A549 (cell line): ENCODE results near the gene TMTC1. TPM values are rescaled to one million over a fixed set of nuclear protein-coding genes. Genes with fewer than 3 reads are reported as not detected.

ENCODE experiments used
- ATAC-seq, 2 experiments: fragments of 200-7000 bp in 1 of 2; fragments of >200 bp in 1 of 2; cut with Nextera tagmentation in 1 of 2; cut with Tn5 transposase in 1 of 2; 3 replicates each; pipeline versions ENCODE4 v1.8.0 to v1.9.1; 2018 to 2020; ENCODE audit warnings: mild to moderate bottlenecking in 1 of 2, moderate library complexity in 1 of 2
- CTCF ChIA-PET: fragments of 300-600 bp; sonication (Branson Sonifier 250); formaldehyde crosslinking; extraction: SDS; loops from one replicate; lab custom pipeline; 2021; ENCODE audit warnings: antibody characterized with exemption, inconsistent platforms; lab: Yijun Ruan, JAX
- POLR2A ChIA-PET: fragments of 350-600 bp; formaldehyde crosslinking; extraction: SDS; loops from one replicate; lab custom pipeline; 2021; ENCODE audit warnings: antibody characterized with exemption, inconsistent platforms; lab: Yijun Ruan, JAX
- DNase-seq, 2 experiments: peaks; one replicate each; pipeline versions ENCODE4 v3.0.0 to v3.0.0-alpha.2; 2011 to 2016; ENCODE audit warnings: low read depth in 1 of 2, low spot score in 1 of 2
- FAIRE-seq: peaks from 2 replicates; lab custom pipeline; 2011; peaks lifted over from hg19 to GRCh38; lab: Jason Lieb, UNC
- H3K27ac ChIP-seq, 2 experiments: fragments of >200 bp; sonication (Bioruptor Twin); formaldehyde crosslinking; 3 replicates each; pipeline ENCODE4 v1.5.1; 2016 to 2017
- H3K4me1 ChIP-seq: fragments of >200 bp; sonication (Bioruptor Twin); formaldehyde crosslinking; 3 replicates; pipeline ENCODE4 v1.6.1; 2016
- H3K4me2 ChIP-seq: fragments of >200 bp; sonication (Bioruptor Twin); formaldehyde crosslinking; 3 replicates; pipeline ENCODE4 v1.6.1; 2016
- H3K4me3 ChIP-seq: fragments of >200 bp; sonication (Bioruptor Twin); formaldehyde crosslinking; 3 replicates; pipeline ENCODE4 v1.5.1; 2016
- H3K9me3 ChIP-seq: fragments of >200 bp; sonication (Bioruptor Twin); formaldehyde crosslinking; 3 replicates; pipeline ENCODE4 v1.6.1; 2016
- CBX2 ChIP-seq: fragments of 200-600 bp; sonication (generic); IDR thresholded peaks from 2 replicates; pipeline ENCODE4 v1.6.1; 2016; ENCODE audit warnings: low read depth, mild to moderate bottlenecking, borderline replicate concordance
- CHD2 ChIP-seq: fragments of 150-350 bp; IDR thresholded peaks from 2 replicates; pipeline ENCODE4 v1.6.1; 2014; ENCODE audit warnings: low read length; ENCODE audit not compliant: partially characterized antibody
- EP300 ChIP-seq, 2 experiments: fragments of >200 bp; sonication (Bioruptor Twin); formaldehyde crosslinking; IDR thresholded peaks; 2 replicates in 1 of 2; 3 replicates in 1 of 2; pipeline ENCODE4 v1.6.1; 2016 to 2017
- HEYL ChIP-seq: fragments of 250-450 bp; sonication (Bioruptor Pico); IDR thresholded peaks from 2 replicates; pipeline ENCODE4 v1.8.0; 2021; ENCODE audit warnings: mild to moderate bottlenecking, moderate library complexity
- HOXA7 ChIP-seq: fragments of 250-450 bp; sonication (Bioruptor Pico); IDR thresholded peaks from 2 replicates; pipeline ENCODE4 v1.5.0; 2020; ENCODE audit warnings: mild to moderate bottlenecking, moderate library complexity
- KDM5A ChIP-seq: fragments of 200-600 bp; sonication (generic); IDR thresholded peaks from 2 replicates; pipeline ENCODE4 v1.6.1; 2016; ENCODE audit warnings: antibody characterized with exemption, mild to moderate bottlenecking
- MAZ ChIP-seq: fragments of 150-350 bp; IDR thresholded peaks from 2 replicates; pipeline ENCODE4 v1.6.1; 2014; ENCODE audit warnings: antibody characterized with exemption, low read depth, low read length, borderline replicate concordance
- NPAS2 ChIP-seq: fragments of 250-450 bp; sonication (Bioruptor Pico); IDR thresholded peaks from 2 replicates; pipeline ENCODE4 v1.8.0; 2022; ENCODE audit warnings: mild to moderate bottlenecking, moderate library complexity, borderline replicate concordance
- NR3C1 ChIP-seq: fragments of >200 bp; sonication (Bioruptor Twin); formaldehyde crosslinking; IDR thresholded peaks from 3 replicates; pipeline ENCODE4 v1.6.1; 2017
- POLR2AphosphoS2 ChIP-seq: conservative IDR thresholded peaks from 2 replicates; pipeline ENCODE4 v1.6.1; 2012; ENCODE audit warnings: low read length, improper control_type of control experiment, inconsistent platforms
- SREBF2 ChIP-seq: fragments of 450-650 bp; IDR thresholded peaks from 2 replicates; pipeline ENCODE4 v1.6.1; 2014; ENCODE audit warnings: mild to moderate bottlenecking, moderate library complexity
- TFCP2L1 ChIP-seq: fragments of 250-450 bp; sonication (Bioruptor Pico); IDR thresholded peaks from 2 replicates; pipeline ENCODE4 v1.5.0; 2021; ENCODE audit warnings: mild to moderate bottlenecking
- WGBS: methylation state at CpG from one replicate; pipeline ENCODE4 v1.1.6; 2017; ENCODE audit errors: missing lambda C conversion rate; 5-methylcytosine and 5-hydroxymethylcytosine counted together
- polyA plus RNA-seq, 4 experiments: library from polyadenylated mRNA; depleted of rRNA in 3 of 4; stranded (reverse); fragments of >200 nt; fragmentation: RNase III in 1 of 4; extraction: RNeasy Plus Mini Kit Qiagen cat#74134 plus additional on column Dnase treatment in 1 of 4; gene quantifications; 2 replicates in 3 of 4; 3 replicates in 1 of 4; pipeline ENCODE4 v1.2.3, GENCODE V29; 2011 to 2017
- TF ChIP-seq, protein P1 (sequence below): IDR thresholded peaks from 2 replicates; pipeline ENCODE4 v1.6.1; 2012; ENCODE audit warnings: low read depth, borderline replicate concordance
- TF ChIP-seq, protein P2 (sequence below): fragments of 250-450 bp; sonication (Bioruptor Pico); IDR thresholded peaks from 2 replicates; pipeline ENCODE4 v1.5.0; 2021; ENCODE audit warnings: mild to moderate bottlenecking, moderate library complexity, borderline replicate concordance
- TF ChIP-seq, protein P3 (sequence below): IDR thresholded peaks from 2 replicates; pipeline ENCODE4 v1.6.1; 2012
- TF ChIP-seq, protein P4 (sequence below): fragments of 450-650 bp; IDR thresholded peaks from 2 replicates; pipeline ENCODE4 v1.6.1; 2014; ENCODE audit warnings: antibody characterized with exemption
- TF ChIP-seq, protein P5 (sequence below): IDR thresholded peaks from 2 replicates; pipeline ENCODE4 v1.6.1; 2012
- TF ChIP-seq, protein P6 (sequence below): fragments of 200-600 bp; sonication (generic); IDR thresholded peaks from 2 replicates; pipeline ENCODE4 v1.6.1; 2016; ENCODE audit warnings: antibody characterized with exemption, mild to moderate bottlenecking, moderate library complexity

Gene TMTC1
- polyA plus RNA-seq, 2 of the 4 experiments (the other 2 are of a cell fraction): 0.28 TPM; not detected in 1

DNA sequence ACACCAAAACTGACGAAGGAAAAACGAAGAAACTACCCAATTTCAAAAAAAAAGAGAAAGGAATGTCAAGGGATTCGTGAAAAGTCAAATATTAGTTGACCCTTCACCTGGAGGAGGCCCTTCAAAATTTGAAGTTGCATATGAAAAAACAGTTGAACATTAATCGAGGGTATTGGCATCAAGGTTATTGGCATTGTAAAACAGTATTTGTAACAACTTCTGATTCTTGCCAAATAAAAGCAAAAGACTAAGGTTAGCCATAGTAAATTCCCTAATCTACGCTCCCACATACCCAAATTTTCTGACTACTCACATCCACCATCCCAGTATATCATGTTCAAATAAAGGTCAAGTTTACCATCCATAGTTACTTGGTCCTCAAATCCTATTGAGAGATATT, 118.6 kb downstream of the TMTC1 start:
- no peak for FAIRE-seq
- no peak overlapping the region for H3K4me3 ChIP-seq
- H3K27ac ChIP-seq: no peak overlapping the region
- WGBS: 9% methylated on average over 5 of the region's 5 CpGs
- H3K9me3 ChIP-seq: no peaks in the 10 kb centered on the region
- TF ChIP-seq, protein P1, sequence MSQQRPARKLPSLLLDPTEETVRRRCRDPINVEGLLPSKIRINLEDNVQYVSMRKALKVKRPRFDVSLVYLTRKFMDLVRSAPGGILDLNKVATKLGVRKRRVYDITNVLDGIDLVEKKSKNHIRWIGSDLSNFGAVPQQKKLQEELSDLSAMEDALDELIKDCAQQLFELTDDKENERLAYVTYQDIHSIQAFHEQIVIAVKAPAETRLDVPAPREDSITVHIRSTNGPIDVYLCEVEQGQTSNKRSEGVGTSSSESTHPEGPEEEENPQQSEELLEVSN: no peak
- ATAC-seq: no peak
- CTCF ChIA-PET: interaction anchor here (1.0 kb wide), 1 partner anchor 10 kb away, joined by 3 read pairs; no protein-coding TSS in a partner anchor
- no peaks in the 10 kb centered on the region for H3K4me1 ChIP-seq
- H3K4me2 ChIP-seq: no peak overlapping the region
- DNase-seq: no peak
- POLR2A ChIA-PET: no interaction called here

DNA sequence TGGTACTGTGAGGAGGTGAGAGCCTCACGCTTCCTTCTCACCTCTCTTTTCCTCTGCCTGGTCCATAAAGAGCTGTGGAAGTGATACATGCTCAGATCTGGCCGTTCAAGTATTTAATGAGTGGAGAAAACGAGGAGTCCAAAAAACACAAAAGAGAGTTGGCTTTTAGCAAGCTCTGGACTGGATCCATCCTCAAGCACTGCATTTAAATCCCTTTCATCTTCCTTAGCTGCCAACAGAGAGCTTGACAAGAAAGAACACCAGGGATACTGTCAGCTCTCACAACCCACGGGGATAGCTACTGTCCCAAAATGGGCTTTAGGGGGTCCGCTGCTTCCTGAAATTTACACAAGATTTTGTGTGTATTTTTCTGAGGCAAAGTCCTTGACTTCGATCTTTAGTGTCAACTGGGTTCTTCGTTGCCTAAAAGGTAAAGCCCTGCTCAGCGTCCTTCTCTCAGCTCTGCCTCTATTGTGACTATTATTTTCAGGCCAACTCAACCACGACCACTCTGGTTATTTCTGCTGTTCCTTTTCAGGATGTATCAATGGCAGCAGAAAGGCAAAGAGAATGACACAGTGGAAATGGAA, 120.9 kb downstream of the TMTC1 start:
- Histone ChIP-seq H3K9me3 (no peaks in the 10 kb centered on the region), H3K4me3 (no peak overlapping the region), H3K27ac (no peak overlapping the region), H3K4me2 (no peak overlapping the region), H3K4me1 (no peaks in the 10 kb centered on the region)
- ChIA-PET POLR2A (interaction anchor here (0.6 kb wide), 1 partner anchor 105 kb away, joined by 5 read pairs; no protein-coding TSS in a partner anchor), CTCF (interaction anchor here (0.7 kb wide), 1 partner anchor 176 kb away, joined by 3 read pairs; no protein-coding TSS in a partner anchor)
- ATAC-seq (no peak), FAIRE-seq (no peak), DNase-seq (no peak)
- TF ChIP-seq HOXA7 (CRISPR knock-in tag): no peak
- 6% methylated on average over 9 of the region's 9 CpGs for WGBS

DNA sequence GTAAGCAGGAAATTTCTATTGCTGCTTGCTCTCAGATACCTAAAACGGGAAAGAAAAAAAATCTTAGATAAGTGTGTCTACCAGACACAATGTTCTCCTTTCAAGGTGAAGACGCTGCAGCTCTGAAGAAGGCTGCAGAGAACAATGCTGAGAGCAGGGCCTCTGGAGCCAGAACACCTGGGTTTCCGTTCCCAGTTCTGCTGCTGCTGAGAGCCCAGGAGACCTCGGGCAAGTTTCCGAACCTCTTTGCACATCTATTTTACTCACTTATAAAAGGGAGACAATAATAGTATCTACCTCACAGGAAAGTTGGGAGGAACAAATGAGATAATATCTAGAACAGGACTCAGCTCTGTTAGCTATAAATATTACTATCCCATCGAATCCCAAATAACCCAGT, 122.9 kb downstream of the TMTC1 start:
- WGBS: 16% methylated on average over 6 of the region's 6 CpGs
- no peak for ATAC-seq
- no peak overlapping the region for H3K27ac ChIP-seq
- no peak for DNase-seq
- no peaks in the 10 kb centered on the region for H3K9me3 ChIP-seq
- CTCF ChIA-PET: no interaction called here
- H3K4me3 ChIP-seq: no peak overlapping the region
- TF ChIP-seq HEYL (CRISPR knock-in tag) (no peak), KDM5A (no peak), MAZ (no peak), CBX2 (no peak), SREBF2 (no peak), NR3C1 (no peak), CHD2 (no peak), NPAS2 (CRISPR knock-in tag) (no peak), POLR2AphosphoS2 (no peak), EP300 (IDR thresholded peaks at IDR 0.05) (no peak), TFCP2L1 (no peak)
- TF ChIP-seq, protein P2, sequence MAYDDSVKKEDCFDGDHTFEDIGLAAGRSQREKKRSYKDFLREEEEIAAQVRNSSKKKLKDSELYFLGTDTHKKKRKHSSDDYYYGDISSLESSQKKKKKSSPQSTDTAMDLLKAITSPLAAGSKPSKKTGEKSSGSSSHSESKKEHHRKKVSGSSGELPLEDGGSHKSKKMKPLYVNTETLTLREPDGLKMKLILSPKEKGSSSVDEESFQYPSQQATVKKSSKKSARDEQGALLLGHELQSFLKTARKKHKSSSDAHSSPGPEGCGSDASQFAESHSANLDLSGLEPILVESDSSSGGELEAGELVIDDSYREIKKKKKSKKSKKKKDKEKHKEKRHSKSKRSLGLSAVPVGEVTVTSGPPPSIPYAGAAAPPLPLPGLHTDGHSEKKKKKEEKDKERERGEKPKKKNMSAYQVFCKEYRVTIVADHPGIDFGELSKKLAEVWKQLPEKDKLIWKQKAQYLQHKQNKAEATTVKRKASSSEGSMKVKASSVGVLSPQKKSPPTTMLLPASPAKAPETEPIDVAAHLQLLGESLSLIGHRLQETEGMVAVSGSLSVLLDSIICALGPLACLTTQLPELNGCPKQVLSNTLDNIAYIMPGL (CRISPR knock-in tag): no peak
- TF ChIP-seq, protein P3, sequence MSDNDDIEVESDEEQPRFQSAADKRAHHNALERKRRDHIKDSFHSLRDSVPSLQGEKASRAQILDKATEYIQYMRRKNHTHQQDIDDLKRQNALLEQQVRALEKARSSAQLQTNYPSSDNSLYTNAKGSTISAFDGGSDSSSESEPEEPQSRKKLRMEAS: no peak
- TF ChIP-seq, protein P4, sequence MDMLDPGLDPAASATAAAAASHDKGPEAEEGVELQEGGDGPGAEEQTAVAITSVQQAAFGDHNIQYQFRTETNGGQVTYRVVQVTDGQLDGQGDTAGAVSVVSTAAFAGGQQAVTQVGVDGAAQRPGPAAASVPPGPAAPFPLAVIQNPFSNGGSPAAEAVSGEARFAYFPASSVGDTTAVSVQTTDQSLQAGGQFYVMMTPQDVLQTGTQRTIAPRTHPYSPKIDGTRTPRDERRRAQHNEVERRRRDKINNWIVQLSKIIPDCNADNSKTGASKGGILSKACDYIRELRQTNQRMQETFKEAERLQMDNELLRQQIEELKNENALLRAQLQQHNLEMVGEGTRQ: no peak
- TF ChIP-seq, protein P5, sequence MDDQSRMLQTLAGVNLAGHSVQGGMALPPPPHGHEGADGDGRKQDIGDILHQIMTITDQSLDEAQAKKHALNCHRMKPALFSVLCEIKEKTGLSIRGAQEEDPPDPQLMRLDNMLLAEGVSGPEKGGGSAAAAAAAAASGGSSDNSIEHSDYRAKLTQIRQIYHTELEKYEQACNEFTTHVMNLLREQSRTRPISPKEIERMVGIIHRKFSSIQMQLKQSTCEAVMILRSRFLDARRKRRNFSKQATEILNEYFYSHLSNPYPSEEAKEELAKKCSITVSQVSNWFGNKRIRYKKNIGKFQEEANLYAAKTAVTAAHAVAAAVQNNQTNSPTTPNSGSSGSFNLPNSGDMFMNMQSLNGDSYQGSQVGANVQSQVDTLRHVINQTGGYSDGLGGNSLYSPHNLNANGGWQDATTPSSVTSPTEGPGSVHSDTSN: no peak
- TF ChIP-seq, protein P6, sequence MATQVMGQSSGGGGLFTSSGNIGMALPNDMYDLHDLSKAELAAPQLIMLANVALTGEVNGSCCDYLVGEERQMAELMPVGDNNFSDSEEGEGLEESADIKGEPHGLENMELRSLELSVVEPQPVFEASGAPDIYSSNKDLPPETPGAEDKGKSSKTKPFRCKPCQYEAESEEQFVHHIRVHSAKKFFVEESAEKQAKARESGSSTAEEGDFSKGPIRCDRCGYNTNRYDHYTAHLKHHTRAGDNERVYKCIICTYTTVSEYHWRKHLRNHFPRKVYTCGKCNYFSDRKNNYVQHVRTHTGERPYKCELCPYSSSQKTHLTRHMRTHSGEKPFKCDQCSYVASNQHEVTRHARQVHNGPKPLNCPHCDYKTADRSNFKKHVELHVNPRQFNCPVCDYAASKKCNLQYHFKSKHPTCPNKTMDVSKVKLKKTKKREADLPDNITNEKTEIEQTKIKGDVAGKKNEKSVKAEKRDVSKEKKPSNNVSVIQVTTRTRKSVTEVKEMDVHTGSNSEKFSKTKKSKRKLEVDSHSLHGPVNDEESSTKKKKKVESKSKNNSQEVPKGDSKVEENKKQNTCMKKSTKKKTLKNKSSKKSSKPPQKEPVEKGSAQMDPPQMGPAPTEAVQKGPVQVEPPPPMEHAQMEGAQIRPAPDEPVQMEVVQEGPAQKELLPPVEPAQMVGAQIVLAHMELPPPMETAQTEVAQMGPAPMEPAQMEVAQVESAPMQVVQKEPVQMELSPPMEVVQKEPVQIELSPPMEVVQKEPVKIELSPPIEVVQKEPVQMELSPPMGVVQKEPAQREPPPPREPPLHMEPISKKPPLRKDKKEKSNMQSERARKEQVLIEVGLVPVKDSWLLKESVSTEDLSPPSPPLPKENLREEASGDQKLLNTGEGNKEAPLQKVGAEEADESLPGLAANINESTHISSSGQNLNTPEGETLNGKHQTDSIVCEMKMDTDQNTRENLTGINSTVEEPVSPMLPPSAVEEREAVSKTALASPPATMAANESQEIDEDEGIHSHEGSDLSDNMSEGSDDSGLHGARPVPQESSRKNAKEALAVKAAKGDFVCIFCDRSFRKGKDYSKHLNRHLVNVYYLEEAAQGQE: no peak
- no peaks in the 10 kb centered on the region for H3K4me1 ChIP-seq
- H3K4me2 ChIP-seq: no peak overlapping the region
- POLR2A ChIA-PET: no interaction called here
- FAIRE-seq: no peak
